Naive thymus-derived CD4-positive, alpha-beta T cell (primary cell): ENCODE measurements around the gene SIRPG. TPM values are rescaled to one million over a fixed set of nuclear protein-coding genes. Genes with fewer than 3 reads are reported as not detected.

Source experiments
- ATAC-seq: fragments of 150-1000 bp; cut with Tn5 transposase; 2 replicates; pipeline ENCODE4 v1.10.0; 2021; ENCODE audit warnings: mild to moderate bottlenecking, moderate library complexity
- CTCF ChIA-PET: fragments of 350-600 bp; sonication (Branson Sonifier 250); formaldehyde crosslinking; loops from one replicate; lab custom pipeline; 2021; ENCODE audit warnings: antibody characterized with exemption; lab: Charles Lee
- POLR2A ChIA-PET: fragments of 350-600 bp; sonication (Branson Sonifier 250); formaldehyde crosslinking; loops from one replicate; lab custom pipeline; 2021; ENCODE audit warnings: antibody characterized with exemption, inconsistent platforms; lab: Charles Lee
- DNase-seq, 9 donors: peaks; one replicate each; pipeline versions ENCODE4 v3.0.0 to v3.0.0-alpha.2; 2020 to 2022; ENCODE audit warnings: mixed read lengths in 1 of 9
- H3K27ac ChIP-seq: one replicate; pipeline ENCODE4 v1.7.0; 2013; ENCODE audit warnings: mild to moderate bottlenecking, low read depth, low read length, moderate library complexity
- H3K27me3 ChIP-seq, 2 donors: one replicate each; pipeline ENCODE4 v1.7.0; 2013; ENCODE audit warnings: low read length in 2 of 2, mild to moderate bottlenecking in 2 of 2, moderate library complexity in 2 of 2; ENCODE audit not compliant: control insufficient read depth in 2 of 2, insufficient read depth in 2 of 2
- H3K36me3 ChIP-seq, 3 experiments: 1 replicate in 2 of 3; 2 replicates in 1 of 3; pipeline ENCODE4 v1.7.0; 2013; ENCODE audit warnings: low read length in 3 of 3, mild to moderate bottlenecking in 3 of 3, moderate library complexity in 1 of 3; ENCODE audit not compliant: insufficient read depth in 3 of 3, control insufficient read depth in 2 of 3
- H3K4me1 ChIP-seq, 2 donors: one replicate each; pipeline ENCODE4 v1.7.0; 2013; ENCODE audit warnings: low read length in 2 of 2, mild to moderate bottlenecking in 2 of 2, moderate library complexity in 1 of 2; ENCODE audit not compliant: control insufficient read depth in 2 of 2, insufficient read depth in 2 of 2
- H3K4me3 ChIP-seq: 2 replicates; pipeline ENCODE4 v1.7.0; 2013; ENCODE audit warnings: mild to moderate bottlenecking, low read length
- H3K9me3 ChIP-seq, 3 experiments: 1 replicate in 2 of 3; 2 replicates in 1 of 3; pipeline ENCODE4 v1.7.0; 2013; ENCODE audit warnings: low read length in 3 of 3; ENCODE audit not compliant: control insufficient read depth in 2 of 3
- H3K27ac Mint-ChIP-seq, 9 donors: one replicate each; pipeline ENCODE4 v1.8.0; 2020 to 2022; ENCODE audit warnings: mixed read lengths in 9 of 9, mild to moderate bottlenecking in 8 of 9, moderate library complexity in 5 of 9, inconsistent platforms in 2 of 9
- H3K27me3 Mint-ChIP-seq, 5 donors: one replicate each; pipeline ENCODE4 v1.8.0; 2021 to 2022; ENCODE audit warnings: mixed read lengths in 5 of 5, mild to moderate bottlenecking in 1 of 5
- H3K36me3 Mint-ChIP-seq, 5 donors: one replicate each; pipeline ENCODE4 v1.8.0; 2020 to 2022; ENCODE audit warnings: mixed read lengths in 5 of 5, mild to moderate bottlenecking in 3 of 5, inconsistent platforms in 1 of 5
- H3K4me1 Mint-ChIP-seq, 7 donors: one replicate each; pipeline ENCODE4 v1.8.0; 2020 to 2022; ENCODE audit warnings: mixed read lengths in 7 of 7, mild to moderate bottlenecking in 3 of 7, inconsistent platforms in 1 of 7
- H3K4me3 Mint-ChIP-seq, 10 donors: one replicate each; pipeline ENCODE4 v1.8.0; 2020 to 2022; ENCODE audit warnings: mild to moderate bottlenecking in 10 of 10, mixed read lengths in 10 of 10, moderate library complexity in 6 of 10, inconsistent platforms in 2 of 10
- H3K9me3 Mint-ChIP-seq, 11 donors: one replicate each; pipeline ENCODE4 v1.8.0; 2020 to 2022; ENCODE audit warnings: mixed read lengths in 11 of 11, mild to moderate bottlenecking in 4 of 11, inconsistent platforms in 1 of 11, moderate library complexity in 1 of 11
- intact Hi-C, 2 donors: fragments of 100-400 bp; cut with micrococcal nuclease; formaldehyde crosslinking; loops; one replicate each; pipeline ENCODE4 v1.15.1; 2023
- polyA plus RNA-seq, 2 donors: library from polyadenylated mRNA; unstranded; fragments of 300-500 nt; fragmentation: Illumina TruSeq; gene quantifications; one replicate each; pipeline ENCODE4 v1.2.3, GENCODE V29; 2021
- total RNA-seq, 6 experiments: library from RNA in 5 of 6; stranded (reverse) in 5 of 6; gene quantifications; 1 replicate in 5 of 6; 2 replicates in 1 of 6; pipeline ENCODE4 v1.2.3 and lab custom pipeline; 2021 to 2026

The SIRPG gene
- total and polyA plus RNA-seq, 7 experiments from 2014 or later: 25.6 to 198 (median 51.4) TPM

- no peak for ATAC-seq
- no peak for DNase-seq
- POLR2A ChIA-PET: interaction anchor here (1.6 kb wide), 1 partner anchor 24 kb away, joined by 3 read pairs; no protein-coding TSS in a partner anchor
- intact Hi-C loops: no loop called here
- H3K4me3 Mint-ChIP-seq: peak overlapping the region in 3 of 10 donors; percentile 12 to 27 (median 20)
- Histone ChIP-seq H3K4me1 (peaks cover 18% of the 10 kb centered on the region in 2 donors), H3K27ac (no peak overlapping the region), H3K27me3 (no peaks in the 10 kb centered on the region), H3K36me3 (no peaks in the 10 kb centered on the region), H3K9me3 (no peaks in the 10 kb centered on the region), H3K4me3 (no peak overlapping the region)
- H3K36me3 Mint-ChIP-seq: peaks cover 0 to 9% (median 6%) of the 10 kb centered on the region in 5 donors
- H3K9me3 Mint-ChIP-seq: peaks cover 0 to 5% (median under 1%) of the 10 kb centered on the region in 11 donors
- H3K27me3 Mint-ChIP-seq: peaks cover 0 to 4% (median 0%) of the 10 kb centered on the region in 5 donors
- H3K4me1 Mint-ChIP-seq: peaks cover 13 to 51% (median 43%) of the 10 kb centered on the region in 7 donors
- CTCF ChIA-PET: interaction anchor here (1.4 kb wide), 1 partner anchor 13 kb away, joined by 3 read pairs; no protein-coding TSS in a partner anchor
- peak overlapping the region in 1 of 9 donors; percentile 14 for H3K27ac Mint-ChIP-seq
Observed at GRCh38 chr20:1697592-1697991, 40.0 kb upstream of the SIRPG start.

DNA sequence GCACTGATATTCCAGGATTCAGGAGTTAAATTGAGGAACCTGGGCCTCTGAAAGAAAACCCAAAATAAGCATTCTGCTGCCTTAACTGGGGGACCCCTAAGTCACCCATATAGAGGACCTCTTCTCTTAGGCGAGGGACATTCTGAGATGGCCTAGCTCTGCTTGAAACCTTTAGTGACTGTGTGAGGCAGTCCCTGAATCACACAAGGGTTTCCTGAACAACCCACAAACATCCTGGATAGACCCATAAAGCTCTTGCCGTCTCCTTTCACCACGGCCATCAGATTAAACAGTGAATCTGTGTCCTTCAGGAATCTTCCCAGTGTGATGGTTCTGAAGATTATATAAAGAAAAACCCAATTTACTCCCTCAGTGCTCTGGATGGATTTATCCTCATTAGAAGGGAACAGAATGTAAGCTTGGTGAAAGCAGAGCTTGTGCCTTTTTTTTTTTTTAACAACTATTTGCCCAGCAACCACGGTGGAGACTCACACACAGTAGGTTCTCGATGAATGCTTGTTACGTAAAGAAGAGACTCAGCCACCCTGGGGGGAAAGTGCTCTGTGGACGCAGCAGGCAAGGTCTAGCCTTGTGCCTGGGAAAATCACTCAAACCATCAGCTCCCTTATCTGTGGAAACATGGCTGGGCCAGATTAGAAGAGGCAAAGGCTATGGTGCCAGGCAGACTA is 39.1 kb upstream of the SIRPG start:
- peaks cover 0 to 7% (median 0%) of the 10 kb centered on the region in 5 donors for H3K27me3 Mint-ChIP-seq
- peaks cover 0 to 8% (median 5%) of the 10 kb centered on the region in 11 donors for H3K9me3 Mint-ChIP-seq
- H3K4me3 Mint-ChIP-seq: peak overlapping the region in 9 of 10 donors; percentile 26 to 69 (median 50)
- no peaks in the 10 kb centered on the region for H3K9me3 ChIP-seq
- peaks cover 8 to 51% (median 39%) of the 10 kb centered on the region in 7 donors for H3K4me1 Mint-ChIP-seq
- no peak overlapping the region for H3K27ac ChIP-seq
- intact Hi-C loops: no loop called here
- H3K4me1 ChIP-seq: peaks cover 18% of the 10 kb centered on the region in 2 donors
- peak overlapping the region in 7 of 9 donors; percentile 9 to 68 (median 19) for H3K27ac Mint-ChIP-seq
- H3K27me3 ChIP-seq: no peaks in the 10 kb centered on the region
- no peaks in the 10 kb centered on the region for H3K36me3 ChIP-seq
- ChIA-PET CTCF (interaction anchor here (1.4 to 1.8 kb wide), 2 partner anchors 12 to 38 kb away, joined by 3 to 6 read pairs; no protein-coding TSS in a partner anchor), POLR2A (interaction anchor here (0.6 to 1.9 kb wide), 6 partner anchors 11 to 39 kb away, joined by 3 to 8 read pairs (median 4); partner anchors contain the start of gene SIRPG)
- peaks cover 1 to 12% (median 10%) of the 10 kb centered on the region in 5 donors for H3K36me3 Mint-ChIP-seq
- no peak overlapping the region for H3K4me3 ChIP-seq
- DNase-seq (no peak), ATAC-seq (peak; percentile 42)

DNA sequence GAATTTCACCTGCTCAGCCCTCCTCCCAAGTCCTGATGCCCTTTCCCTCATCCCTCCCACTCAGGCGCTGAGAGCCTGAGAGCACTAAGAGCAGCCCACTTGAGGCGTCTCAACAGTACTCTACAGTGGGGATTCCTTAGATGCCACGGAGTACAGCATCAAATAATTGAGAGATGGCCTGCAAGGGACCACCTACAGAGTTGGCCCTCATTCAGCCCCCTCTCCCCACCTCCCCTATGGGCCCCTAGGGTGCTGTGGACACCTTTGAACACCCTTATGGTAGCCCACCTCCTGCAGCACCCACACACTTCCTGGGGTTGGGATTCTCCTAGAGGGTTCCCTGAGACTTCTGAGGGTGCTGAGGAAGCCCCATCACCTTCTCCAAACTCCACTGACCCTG is 37.1 kb upstream of the SIRPG start:
- Histone ChIP-seq H3K27me3 (no peaks in the 10 kb centered on the region), H3K27ac (no peak overlapping the region), H3K36me3 (no peaks in the 10 kb centered on the region), H3K4me1 (peaks cover 18 to 21% of the 10 kb centered on the region in 2 donors), H3K4me3 (no peak overlapping the region), H3K9me3 (no peaks in the 10 kb centered on the region)
- Mint-ChIP-seq H3K27ac (no peak overlapping the region), H3K27me3 (peaks cover 0 to 7% (median 0%) of the 10 kb centered on the region in 5 donors), H3K4me1 (peaks cover 11 to 49% (median 37%) of the 10 kb centered on the region in 7 donors), H3K9me3 (peaks cover 0 to 20% (median 8%) of the 10 kb centered on the region in 11 donors), H3K4me3 (no peak overlapping the region), H3K36me3 (peaks cover 10 to 19% (median 12%) of the 10 kb centered on the region in 5 donors)
- DNase-seq (no peak), ATAC-seq (no peak)
- intact Hi-C loops: no loop called here
- CTCF ChIA-PET: no interaction called here
- POLR2A ChIA-PET: interaction anchor here (0.6 to 1.3 kb wide), 2 partner anchors 27 to 420 kb away, joined by 3 to 4 read pairs; no protein-coding TSS in a partner anchor

DNA sequence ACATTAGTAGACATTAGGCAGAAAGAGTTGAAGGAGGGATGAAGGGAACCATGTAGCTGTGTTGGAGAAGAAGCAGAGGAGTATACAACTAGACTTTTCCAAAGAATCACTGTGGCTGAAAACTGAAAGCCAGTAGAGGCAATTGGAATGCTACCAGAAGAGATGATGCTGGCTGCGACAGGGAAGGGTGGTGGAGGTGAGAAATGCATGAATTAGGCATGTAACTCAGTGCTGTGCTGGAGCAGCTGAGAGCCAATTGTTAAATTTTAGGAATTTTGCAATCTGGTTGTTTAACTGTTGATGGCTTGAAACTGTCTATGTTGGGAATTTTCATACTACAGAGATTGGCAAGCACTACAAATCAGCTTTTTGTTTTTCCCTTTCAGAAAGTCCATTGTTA is 35.8 kb upstream of the SIRPG start:
- peak overlapping the region in 1 of 9 donors; percentile 6 for H3K27ac Mint-ChIP-seq
- Histone ChIP-seq H3K36me3 (no peaks in the 10 kb centered on the region), H3K27me3 (no peaks in the 10 kb centered on the region), H3K4me3 (no peak overlapping the region), H3K4me1 (peaks cover 18 to 24% of the 10 kb centered on the region in 2 donors), H3K27ac (no peak overlapping the region), H3K9me3 (no peaks in the 10 kb centered on the region)
- H3K4me3 Mint-ChIP-seq: no peak overlapping the region
- POLR2A ChIA-PET: interaction anchor here (0.7 to 1.3 kb wide), 3 partner anchors 9 to 43 kb away, joined by 3 read pairs; no protein-coding TSS in a partner anchor
- H3K27me3 Mint-ChIP-seq: peaks cover 0 to 3% (median 0%) of the 10 kb centered on the region in 5 donors
- DNase-seq (no peak), ATAC-seq (no peak)
- peaks cover 0 to 20% (median 8%) of the 10 kb centered on the region in 11 donors for H3K9me3 Mint-ChIP-seq
- peaks cover 8 to 21% (median 10%) of the 10 kb centered on the region in 5 donors for H3K36me3 Mint-ChIP-seq
- CTCF ChIA-PET: no interaction called here
- peaks cover 17 to 61% (median 45%) of the 10 kb centered on the region in 7 donors for H3K4me1 Mint-ChIP-seq
- intact Hi-C loops: no loop called here

- DNase-seq (no peak), ATAC-seq (no peak)
- H3K4me3 ChIP-seq: no peak overlapping the region
- Mint-ChIP-seq H3K4me3 (no peak overlapping the region), H3K4me1 (peaks cover 27 to 65% (median 52%) of the 10 kb centered on the region in 7 donors), H3K27me3 (peaks cover 0 to 3% (median 0%) of the 10 kb centered on the region in 5 donors), H3K9me3 (peaks cover 0 to 20% (median 8%) of the 10 kb centered on the region in 11 donors), H3K36me3 (peaks cover 8 to 21% (median 10%) of the 10 kb centered on the region in 5 donors), H3K27ac (peak overlapping the region in 4 of 9 donors; percentile 1 to 79 (median 25))
- no peaks in the 10 kb centered on the region for H3K27me3 ChIP-seq
- H3K9me3 ChIP-seq: no peaks in the 10 kb centered on the region
- no peak overlapping the region for H3K27ac ChIP-seq
- CTCF ChIA-PET: interaction anchor here (0.6 to 0.9 kb wide), 2 partner anchors 45 to 415 kb away, joined by 3 to 4 read pairs; no protein-coding TSS in a partner anchor
- H3K4me1 ChIP-seq: peaks cover 4 to 20% of the 10 kb centered on the region in 2 donors
- no peaks in the 10 kb centered on the region for H3K36me3 ChIP-seq
- intact Hi-C loops: loop anchor here (5.0 to 10.0 kb wide), 3 partner anchors 37 to 845 kb away; no protein-coding TSS in a partner anchor
- POLR2A ChIA-PET: interaction anchor here (1.0 kb wide), 1 partner anchor 9 kb away, joined by 4 read pairs; no protein-coding TSS in a partner anchor
Observed at GRCh38 chr20:1689721-1690120, 32.1 kb upstream of the SIRPG start.

DNA sequence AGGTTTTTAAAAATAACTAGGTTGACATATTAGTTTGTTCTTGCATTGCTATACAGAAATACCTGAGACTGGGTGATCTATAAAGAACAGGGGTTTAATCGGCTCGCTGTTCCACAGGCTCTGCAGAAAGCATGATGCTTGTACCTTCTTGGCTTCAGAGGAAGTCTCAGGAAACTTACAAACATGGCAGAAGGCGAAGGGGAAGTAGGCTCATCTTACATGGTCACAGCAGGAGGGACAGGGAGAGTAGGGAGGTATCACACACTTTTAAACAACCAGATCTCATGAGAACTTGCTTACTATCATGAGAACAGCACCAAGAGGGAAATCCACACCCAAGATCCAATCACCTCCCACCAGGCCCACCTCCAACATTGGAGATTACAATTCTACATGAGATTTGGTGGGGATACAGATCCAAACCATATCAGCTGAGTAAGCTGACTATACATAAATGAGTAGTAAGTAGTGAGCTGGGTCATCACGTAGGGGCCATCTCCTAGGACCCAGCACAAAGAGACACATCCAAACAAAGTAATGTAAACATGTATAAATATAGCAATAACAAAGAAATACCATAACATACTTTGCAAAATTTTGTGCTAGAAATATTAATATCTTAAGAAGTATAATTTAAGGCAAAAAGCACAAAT is 31.4 kb upstream of the SIRPG start:
- Mint-ChIP-seq H3K36me3 (peaks cover 8 to 21% (median 10%) of the 10 kb centered on the region in 5 donors), H3K4me3 (peak overlapping the region in 1 of 10 donors; percentile 8), H3K9me3 (peaks cover 0 to 20% (median 8%) of the 10 kb centered on the region in 11 donors), H3K4me1 (peaks cover 30 to 68% (median 57%) of the 10 kb centered on the region in 7 donors), H3K27me3 (peaks cover 0 to 3% (median 0%) of the 10 kb centered on the region in 5 donors), H3K27ac (peak overlapping the region in 4 of 9 donors; percentile 17 to 91 (median 69))
- ChIA-PET CTCF (no interaction called here), POLR2A (interaction anchor here (1.3 kb wide), 1 partner anchor 25 kb away, joined by 3 read pairs; no protein-coding TSS in a partner anchor)
- Histone ChIP-seq H3K27ac (no peak overlapping the region), H3K27me3 (no peaks in the 10 kb centered on the region), H3K36me3 (no peaks in the 10 kb centered on the region), H3K9me3 (no peaks in the 10 kb centered on the region), H3K4me3 (no peak overlapping the region), H3K4me1 (peaks cover 4 to 20% of the 10 kb centered on the region in 2 donors)
- no peak for DNase-seq
- ATAC-seq: no peak
- intact Hi-C loops: loop anchor here (5.0 to 10.0 kb wide), 3 partner anchors 37 to 844 kb away; no protein-coding TSS in a partner anchor
